ENCODE measurements around the gene YIF1A.
"Not testable (repeated sequence)": the region's sequence is repeated elsewhere in the genome, so short reads cannot be mapped to it uniquely, and the experiment has no call there.

Gene YIF1A

DNA sequence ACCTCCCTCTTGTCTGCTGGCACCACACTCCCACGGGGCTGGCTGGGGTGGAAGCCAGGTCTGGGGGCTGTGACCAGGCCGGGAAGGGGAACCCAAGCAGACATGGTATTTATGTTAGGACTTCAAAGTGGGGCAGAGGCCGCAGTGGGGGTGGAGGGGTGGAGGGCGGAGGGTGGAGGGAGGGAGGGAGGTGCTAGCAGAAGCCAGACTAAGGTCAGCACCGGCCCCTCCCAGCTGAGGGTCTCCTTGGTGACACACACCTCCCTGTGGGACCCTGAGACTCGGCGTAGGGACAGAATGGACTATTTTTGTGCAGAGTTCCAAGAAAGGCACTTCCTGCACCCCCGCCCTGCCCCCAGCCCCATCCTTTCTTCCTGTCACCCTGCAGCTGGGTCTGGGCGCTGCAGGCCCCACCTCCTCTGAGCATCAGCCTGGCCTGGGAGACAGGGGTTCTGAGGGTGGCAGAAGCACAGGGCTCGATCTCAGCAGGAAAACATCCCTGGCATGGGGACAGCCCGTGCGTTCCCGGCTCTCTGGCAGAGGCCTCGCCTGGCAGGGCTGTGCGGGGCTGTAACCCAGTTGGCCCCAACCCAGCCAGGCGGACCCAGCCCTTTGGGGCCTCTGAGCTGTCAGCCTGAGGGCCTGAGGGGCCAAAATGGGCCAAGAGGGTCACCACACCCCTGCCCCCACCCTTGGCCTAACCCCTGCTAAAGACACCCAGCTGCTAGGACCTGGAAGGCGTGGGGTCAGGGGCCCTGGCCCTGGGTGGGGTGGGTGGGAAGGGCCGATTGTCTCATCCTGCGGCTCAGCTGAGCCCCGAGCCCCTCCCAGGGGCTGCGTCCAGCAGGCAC, 37.5 kb upstream of the YIF1A start:
- no peak for DNase-seq (ENCODE audit: low spot score)

DNA sequence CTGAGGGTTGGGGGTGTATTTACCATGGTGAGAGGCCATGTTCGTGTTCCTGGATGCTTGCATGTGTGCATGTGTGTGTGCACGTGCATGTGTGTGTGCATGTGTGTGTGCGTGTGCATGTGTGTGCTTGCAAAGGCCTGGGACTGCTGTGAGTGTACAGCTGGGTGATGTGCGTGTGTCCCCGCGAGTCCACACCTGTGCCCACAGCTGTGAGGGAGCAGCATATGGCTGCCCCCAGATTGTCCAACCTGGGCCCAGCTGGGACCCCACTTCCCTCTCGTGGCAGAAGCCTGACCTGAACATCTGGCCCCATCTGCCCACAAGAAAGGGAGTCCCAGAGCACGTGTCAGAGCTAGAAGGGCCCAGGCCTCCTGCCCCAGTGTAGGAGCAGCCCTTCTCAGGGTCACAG, 36.3 kb upstream of the YIF1A start:
- no peak for DNase-seq (ENCODE audit: low spot score)

DNA sequence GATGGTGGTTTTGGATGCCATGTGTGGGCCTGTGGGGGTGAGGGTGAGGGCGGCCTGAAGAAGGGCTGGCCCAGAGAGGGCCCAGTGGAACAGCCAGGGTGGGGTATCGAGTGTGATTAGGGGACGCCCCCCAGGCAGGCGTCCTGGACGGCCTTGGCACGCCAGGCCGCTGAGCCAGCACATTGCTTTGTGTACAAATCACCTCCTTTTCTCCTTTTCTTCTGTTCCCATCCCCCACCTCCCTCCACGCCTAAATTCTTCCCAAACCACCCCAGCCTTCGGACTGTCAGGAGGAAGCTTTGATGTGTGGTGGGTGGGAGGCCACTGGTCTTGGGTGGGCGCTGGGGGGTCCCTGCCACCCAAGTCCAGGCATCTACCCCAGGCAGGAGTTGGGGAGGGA, 35.7 kb upstream of the YIF1A start:
- no peak for DNase-seq (ENCODE audit: low spot score)

DNA sequence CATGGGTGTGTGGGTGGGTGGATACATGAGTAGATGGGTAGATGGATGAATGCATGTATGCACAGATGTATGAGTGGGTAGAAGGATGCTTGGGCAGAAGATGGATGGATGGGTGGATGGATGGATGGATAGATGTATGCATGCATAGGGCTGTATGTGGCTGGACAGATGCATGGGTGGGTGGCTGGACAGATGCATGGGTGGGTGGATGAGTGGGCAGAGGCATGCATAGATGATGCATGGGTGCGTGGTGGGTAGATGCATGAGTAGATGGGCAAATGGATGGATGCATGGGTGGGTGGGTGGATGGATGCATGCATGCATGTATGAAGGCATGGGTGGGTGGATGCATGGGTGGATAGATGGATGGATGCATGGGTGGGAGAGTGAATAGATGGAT, 34.7 kb upstream of the YIF1A start:
- DNase-seq (ENCODE audit: low spot score) = no peak

DNA sequence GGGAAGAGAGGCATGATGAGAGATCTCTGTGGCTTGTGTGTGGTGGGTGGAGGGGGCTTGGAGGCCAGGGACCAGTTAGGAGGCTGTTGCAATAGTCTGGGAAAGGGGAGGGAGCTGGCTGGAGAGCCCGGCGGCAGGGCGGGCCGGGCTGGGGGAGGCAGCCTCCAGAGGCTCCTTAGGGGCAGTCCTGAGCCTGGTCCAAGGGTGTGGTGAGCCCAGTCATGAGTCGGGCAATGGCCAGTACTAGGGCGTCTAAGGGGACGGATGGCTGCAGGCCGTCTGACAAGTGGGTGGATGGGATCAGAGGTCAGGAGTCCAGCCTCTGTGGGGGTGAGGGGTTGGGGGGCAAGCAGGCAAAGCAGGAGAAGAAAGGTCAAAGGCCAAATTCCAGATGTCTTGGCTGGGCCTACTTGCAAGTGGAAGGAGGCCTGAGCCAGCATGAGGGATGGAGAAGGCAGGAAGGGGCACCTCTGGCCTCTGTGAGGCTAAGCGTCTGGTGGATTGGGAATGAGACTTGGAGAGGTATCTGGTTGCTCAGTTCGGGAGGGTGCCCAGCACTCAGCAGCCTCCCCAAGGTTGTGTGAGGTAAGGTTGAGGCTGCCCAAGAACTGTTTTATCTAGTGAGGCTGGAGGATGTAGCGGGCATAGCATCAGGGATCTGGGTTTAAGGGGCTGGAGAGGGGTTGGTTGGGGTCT, 33.9 kb upstream of the YIF1A start:
- no peak for DNase-seq (ENCODE audit: low spot score)

DNA sequence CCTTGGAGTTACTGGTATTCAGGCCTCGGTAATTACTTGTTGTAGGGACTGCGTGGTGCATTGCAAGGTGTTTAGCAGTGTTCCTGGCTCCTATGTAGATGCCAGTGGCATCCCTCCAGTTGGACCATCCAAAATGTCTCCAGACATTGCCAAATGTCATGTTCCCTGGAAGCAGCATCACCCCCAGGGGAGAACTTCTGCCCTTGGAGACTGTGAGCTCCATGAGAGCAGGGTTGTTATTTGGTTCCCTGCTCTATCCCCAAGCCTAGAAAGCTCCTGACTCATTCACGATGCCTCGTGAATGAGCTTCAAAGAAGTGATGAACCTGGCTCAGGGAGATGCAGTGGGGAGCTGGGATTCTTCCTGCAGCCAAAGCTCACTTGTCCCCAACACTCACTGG, 32.7 kb upstream of the YIF1A start:
- DNase-seq (ENCODE audit: low spot score) = no peak

DNA sequence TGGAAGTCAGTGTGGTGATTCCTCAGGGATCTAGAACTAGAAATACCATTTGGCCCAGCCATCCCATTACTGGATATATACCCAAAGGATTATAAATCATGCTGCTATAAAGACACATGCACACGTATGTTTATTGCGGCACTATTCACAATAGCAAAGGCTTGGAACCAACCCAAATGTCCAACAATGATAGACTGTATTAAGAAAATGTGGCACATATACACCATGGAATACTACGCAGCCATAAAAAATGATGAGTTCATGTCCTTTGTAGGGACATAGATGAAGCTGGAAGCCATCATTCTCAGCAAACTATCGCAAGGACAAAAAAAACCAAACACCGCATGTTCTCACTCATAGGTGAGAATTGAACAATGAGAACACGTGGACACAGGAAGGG, 31.8 kb upstream of the YIF1A start:
- not testable (repeated sequence) for DNase-seq (ENCODE audit: low spot score)

DNA sequence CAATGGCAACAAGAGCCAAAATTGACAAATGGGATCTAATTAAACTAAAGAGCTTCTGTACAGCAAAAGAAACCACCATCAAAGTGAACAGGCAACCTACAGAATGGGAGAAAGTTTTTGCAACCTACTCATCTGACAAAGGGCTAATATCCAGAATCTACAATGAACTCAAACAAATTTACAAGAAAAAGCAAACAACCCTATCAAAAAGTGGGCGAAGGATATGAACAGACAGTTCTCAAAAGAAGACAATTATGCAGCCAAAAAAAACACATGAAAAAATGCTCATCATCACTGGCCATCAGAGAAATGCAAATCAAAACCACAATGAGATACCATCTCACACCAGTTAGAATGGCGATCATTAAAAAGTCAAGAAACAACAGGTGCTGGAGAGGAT, 31.3 kb upstream of the YIF1A start:
- DNase-seq (ENCODE audit: low spot score) = not testable (repeated sequence)

DNA sequence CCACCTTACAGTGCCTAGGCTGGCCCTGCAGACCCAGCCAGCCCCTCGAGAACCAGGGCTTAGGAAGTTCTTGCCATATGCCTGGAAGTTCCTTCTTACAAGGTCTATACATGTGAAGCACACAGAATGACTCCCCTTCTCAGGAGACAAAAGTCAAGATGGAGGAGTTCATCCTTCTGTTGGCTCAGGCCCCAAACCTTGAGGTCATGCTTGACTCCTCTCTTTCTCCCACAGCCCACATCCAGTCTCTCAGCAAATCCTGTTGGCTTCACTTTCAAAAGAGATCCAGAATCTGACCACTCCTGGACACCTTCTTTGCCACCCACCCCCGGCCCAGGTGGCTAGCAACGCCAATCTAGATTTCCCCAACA, 29.6 kb upstream of the YIF1A start:
- DNase-seq (ENCODE audit: low spot score) = no peak

DNA sequence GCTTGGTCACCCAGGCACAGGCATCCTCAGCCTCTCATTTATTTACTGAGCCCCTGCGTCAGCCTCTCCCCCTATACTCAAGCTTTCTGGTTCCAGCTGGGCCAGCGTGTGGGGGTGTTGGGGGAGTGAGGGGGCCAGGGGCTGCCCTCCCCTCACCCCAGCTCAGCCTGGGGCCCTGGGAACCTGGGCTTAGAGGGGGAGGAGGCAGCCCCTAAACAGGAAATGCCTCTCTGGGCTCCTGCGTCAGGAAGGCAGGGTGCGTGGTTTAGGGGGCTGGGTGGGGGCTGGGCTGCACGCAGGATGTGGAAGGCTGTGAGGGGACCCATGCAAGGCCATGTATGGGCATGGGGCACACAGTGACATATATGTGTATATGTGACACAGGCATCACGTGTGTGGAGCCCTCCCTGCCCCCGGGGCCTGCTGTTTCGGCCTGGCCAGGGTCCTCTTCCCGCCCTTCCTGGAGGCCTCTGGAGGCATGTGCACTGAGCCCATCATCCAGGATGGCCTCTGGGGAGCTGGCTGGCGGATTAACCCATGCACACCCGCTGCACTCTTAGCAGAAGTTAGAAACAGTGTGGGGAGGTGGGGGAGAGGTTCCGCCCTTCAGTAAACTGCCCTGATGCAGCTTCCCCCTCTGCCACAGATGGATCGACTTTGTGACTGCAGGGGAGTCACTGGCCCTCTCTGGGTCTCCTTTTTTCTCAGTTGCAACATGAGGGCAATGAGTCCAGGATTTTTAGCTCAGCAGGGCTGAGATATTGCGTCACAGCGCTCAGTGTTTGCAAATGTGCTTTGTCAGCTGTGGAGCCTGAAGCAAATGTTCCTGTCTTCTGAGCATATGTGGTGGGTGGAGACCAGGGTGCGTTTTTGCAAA, 29.0 kb upstream of the YIF1A start:
- DNase-seq (ENCODE audit: low spot score) = peak; percentile 99

DNA sequence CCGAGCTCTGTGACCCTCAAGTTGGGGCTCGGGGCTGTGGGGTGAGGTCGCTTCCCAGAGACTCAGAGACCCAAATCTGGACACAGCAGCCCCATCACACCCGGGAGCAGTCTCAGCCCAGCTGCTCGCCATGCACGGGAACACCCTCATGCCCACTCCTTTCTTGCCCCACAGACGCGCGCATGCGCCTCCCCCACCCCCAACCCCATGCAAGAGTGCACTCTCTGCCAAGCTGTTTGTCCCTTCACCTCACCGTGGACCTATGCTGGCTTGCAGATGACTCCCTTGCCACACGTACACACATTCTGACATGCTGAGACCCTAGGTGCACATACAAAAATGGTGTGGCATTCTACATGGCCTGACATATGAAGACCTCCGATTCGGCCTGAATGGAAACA, 28.4 kb upstream of the YIF1A start:
- no peak for DNase-seq (ENCODE audit: low spot score)

DNA sequence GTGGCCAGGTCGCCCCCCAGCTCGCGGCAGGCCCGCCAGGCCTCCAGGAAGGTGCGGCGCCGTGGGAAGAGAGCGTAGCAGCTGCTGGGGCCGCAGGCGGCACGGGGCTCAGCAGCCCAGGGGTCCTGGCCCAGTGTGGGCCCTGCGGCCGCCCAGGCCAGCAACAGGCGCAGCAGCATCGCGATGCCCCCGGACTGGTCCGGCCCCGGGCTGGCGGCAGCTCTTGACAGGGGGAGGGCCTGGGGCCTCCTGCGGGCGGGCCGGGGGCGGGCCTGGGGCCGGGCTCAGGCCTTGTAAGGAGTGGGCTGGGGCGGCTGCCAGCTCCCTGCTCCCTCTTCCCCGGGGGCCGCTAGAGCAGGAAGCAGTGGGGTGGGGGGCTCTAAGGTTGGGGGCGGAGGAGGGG, 27.9 kb upstream of the YIF1A start, which contains the start of gene CD248:
CD248 (minus strand) TSS at position 196 of the 403 bp plus-strand sequence; CDS start at position 179, 17 bp downstream.
- no peak for DNase-seq (ENCODE audit: low spot score)

DNA sequence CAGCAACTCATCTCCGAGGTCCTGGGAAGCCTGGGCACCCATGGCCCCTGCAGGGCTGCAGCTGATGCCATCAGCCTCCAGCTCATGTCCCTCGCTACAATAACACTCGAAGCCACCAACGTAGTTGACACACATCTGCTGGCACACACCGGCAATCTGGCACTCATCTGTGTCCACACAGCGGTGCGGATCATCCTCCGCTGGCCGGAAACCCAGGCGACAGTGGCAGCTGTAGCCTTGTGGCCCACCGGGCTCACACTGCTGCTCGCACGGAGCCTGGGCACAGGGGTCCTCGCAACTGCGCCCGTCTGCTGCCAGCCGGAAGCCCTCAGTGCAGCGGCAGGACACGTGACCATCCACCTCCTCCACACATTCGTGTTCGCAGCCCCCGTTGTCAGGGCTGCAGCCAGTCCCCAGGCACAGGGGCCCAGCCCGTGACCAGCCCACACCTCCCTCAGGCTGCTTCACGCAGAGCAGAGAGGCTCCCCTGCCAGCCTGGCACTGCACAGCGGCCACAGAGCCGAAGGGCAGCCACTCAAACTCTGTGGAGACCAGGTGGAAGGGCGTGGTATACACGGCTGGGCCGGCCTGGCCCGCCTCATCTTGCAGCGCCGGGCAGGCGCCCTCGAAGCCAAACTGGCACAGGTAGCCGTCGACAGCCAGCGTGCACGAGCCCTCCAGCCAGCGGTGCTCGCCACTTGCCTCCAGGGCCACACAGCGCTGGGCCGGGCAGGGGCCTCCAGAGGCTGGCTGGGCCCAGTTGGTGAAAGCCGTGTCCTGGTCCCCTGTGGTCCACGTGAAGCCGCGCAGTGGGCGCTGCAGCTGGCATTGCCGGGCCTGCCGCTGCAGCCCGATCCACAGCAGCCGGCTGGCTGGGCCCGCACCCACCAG, 27.2 kb upstream of the YIF1A start:
- no peak for DNase-seq (ENCODE audit: low spot score)

DNA sequence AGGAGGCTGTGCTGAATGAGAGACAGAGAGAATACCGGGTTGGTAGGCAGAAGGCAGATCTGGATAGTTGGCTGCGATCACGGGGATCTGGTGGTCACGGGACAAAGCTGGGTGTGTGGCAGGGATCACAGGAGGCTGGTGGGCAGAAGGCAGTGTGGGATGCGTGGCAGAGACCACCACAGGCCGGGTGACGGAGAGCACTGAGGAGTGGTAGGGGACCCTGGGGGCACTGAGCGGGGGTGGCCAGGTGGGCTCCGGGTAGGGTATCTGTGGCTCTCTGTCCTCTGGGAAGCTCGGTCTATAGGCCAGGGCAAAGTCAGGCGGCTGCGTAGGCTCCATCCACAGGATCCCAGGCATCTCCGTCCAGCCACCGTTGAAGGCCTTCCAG, 26.5 kb upstream of the YIF1A start:
- no peak for DNase-seq (ENCODE audit: low spot score)

DNA sequence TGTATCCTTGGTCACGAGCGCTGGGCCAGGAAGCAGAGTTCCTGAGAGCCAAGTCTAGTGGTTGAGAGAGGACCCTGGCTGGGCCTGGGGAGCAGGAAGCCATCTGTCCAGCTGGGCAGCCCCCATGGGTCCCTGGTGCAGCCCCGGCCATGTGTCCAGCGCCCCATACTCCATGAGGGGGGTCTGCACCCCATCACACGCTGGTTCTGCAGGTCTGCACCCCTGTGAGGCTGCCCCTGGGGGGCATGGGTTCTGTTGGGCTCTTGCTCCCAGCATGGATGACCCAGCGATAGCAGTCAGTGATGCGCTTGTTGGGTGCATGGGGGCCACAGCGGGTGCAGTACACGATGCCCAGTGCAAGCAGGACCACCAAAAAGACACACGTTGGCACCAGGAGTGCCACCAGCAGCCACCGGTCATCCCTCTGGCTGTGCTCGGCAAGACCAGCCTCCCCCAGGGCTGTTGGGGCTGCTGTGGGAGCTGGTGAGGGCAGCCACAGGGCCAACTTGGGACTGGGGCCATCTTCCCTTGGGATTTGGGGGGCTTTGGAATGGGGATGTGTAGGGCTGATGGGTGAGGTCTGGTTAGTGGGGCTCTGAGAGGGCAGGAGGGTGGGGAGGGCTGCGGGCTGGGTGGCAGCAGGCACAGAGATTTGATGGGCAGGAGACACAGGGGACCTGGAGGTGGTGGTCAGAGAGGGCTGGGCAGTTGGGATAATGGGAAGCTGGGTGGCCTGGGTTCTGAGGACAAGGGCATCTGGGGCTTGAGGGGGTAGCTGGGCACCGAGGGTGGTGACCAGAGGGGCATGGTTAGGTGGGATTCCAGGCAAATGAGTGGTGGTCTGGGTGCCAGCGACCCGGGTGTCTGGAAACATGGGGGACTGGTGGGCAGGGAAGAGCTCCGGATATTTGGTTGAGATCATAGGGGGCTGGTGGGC, 25.9 kb upstream of the YIF1A start:
- DNase-seq (ENCODE audit: low spot score) = no peak

DNA sequence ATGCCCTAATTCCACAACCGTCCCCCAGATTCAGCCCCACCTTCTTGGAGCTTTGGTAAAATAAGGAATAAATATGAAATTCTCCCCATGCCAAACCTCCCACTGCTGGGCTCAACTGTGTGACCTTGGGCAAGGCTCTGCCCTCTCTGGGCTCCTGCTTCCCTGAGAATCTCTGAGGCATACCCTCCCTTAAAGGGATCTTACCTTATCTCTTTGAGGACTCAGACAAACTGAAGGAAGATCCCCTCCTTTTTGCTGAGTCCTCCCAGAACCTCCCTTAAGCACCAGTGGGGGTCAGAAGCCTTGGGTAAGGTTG, 25.2 kb upstream of the YIF1A start:
- DNase-seq (ENCODE audit: low spot score) = no peak

DNA sequence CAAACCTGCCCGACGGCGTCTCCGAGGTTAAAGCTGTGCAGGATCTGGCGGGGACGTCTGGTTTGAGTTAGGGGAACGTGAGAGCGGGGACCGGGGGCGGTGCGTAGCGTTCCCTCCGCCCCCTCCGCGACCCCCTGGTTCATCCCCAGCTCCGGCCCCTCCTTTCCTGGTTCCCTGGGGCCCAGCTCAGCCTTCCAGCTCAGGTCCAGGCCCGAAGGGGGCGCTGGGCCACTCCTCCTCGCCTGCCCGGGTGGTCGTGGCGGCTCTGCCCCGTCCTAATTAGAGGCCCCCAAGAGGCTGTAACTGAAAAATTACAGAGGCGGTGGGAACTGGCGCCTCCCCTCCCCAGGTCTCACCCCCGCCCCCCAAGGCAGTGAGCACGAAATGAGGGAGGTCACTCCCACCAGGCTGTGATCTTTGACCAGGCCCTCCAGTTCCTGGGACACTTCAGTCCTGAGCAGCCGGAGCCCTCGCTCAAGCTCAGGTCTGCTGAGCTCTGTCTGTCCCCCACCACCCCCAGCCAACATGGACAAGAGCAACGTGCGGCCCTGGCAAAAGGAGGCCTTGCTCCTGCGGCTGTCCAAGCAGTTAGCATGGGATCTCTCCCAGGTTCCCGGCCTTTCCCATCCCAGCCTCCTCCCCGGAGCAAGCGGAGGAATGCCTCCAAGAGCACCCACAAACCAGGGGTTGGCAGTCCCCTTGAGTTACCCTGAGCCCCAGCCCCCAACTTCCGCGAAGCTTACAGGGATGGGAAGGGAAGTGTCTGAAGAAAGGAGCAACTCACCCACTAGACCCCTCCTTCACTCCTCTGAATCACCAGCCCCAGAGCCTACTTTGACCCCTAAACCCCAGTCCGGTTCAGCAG, 24.6 kb upstream of the YIF1A start:
- DNase-seq (ENCODE audit: low spot score) = no peak

DNA sequence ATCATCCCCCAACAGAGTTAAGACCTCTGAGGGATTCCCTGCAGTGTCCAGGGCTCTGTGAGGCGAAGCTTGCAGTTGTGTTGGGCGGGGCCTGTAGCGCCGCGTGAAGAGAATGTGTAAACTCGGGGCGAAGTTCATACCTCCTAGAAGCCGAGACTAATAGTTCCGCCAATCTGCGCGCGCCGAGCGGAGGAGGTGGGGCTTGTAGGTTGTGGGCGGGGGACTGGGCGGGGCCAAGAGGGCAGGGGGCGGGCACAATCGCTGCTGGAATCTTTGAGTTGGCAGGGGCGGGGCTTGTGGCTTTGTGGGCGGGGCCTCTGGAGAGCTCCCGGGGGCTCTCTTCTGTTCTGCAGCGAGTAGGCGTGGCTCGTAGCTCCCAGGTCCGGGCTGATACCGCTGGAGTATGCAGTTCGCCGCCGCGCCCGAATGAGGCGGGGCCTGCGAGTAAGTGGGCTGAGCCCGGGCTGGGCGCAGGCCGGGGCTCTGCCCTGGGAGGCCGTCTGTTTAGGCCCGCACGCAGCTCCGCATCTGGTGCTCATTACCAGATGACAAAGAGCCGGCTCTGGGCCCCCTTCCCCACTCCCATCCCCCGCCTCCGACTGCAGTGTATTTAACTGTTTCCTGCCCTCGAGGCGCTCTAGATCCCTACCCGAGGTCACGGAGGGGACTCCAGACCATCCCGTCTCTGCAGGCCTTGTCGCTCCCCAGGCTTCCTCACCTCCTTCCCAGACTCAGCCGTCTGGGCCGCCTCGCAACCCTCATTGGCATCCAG, 23.8 kb upstream of the YIF1A start:
- DNase-seq (ENCODE audit: low spot score) = peak; percentile 100

All from HuH-7.5 (cell line).